ENCODE measurements around the gene CA11. TPM values are rescaled to one million over a fixed set of nuclear protein-coding genes. Genes with fewer than 3 reads are reported as not detected.

Gene CA11
- total and polyA plus RNA-seq, 9 of the 15 experiments (the other 6 are each of a cell fraction or from before 2014, with no cell fraction given) = 2.9 to 19.9 (median 8.3) TPM

- TF ChIP-seq RERE (CRISPR knock-in tag; IDR thresholded peaks at IDR 0.05; ENCODE audit: borderline replicate concordance) = no peak
- TF ChIP-seq ASH1L (IDR thresholded peaks at IDR 0.05; ENCODE audit: borderline replicate concordance, low read depth, partially characterized antibody) = no peak
- no peak for TF ChIP-seq DACH1 (IDR thresholded peaks at IDR 0.05; ENCODE audit: partially characterized antibody)
- no peak for TF ChIP-seq FOXA1 (IDR thresholded peaks at IDR 0.05; ENCODE audit: borderline replicate concordance)
- TF ChIP-seq ZBTB33 (CRISPR knock-in tag; IDR thresholded peaks at IDR 0.05) = 0 out of 2 replicates have a peak, but pooled peaks have one; percentile 12
- TF ChIP-seq HDAC8 (tag; IDR thresholded peaks at IDR 0.05) = no peak
- no peak for TF ChIP-seq E4F1 (CRISPR knock-in tag; IDR thresholded peaks at IDR 0.05; ENCODE audit: borderline replicate concordance)
- TF ChIP-seq XRCC5 (IDR thresholded peaks at IDR 0.05; ENCODE audit: low read depth, low read length) = no peak
- no peak for TF ChIP-seq PKNOX1 (IDR thresholded peaks at IDR 0.05)
- TF ChIP-seq ERF (CRISPR knock-in tag; IDR thresholded peaks at IDR 0.05) = no peak
- no peak for TF ChIP-seq ZNF354B (CRISPR knock-in tag; IDR thresholded peaks at IDR 0.05)
- TF ChIP-seq RBFOX2 (IDR thresholded peaks at IDR 0.05; ENCODE audit: low read depth, low read length) = no peak
- TF ChIP-seq TSC22D4 (tag; IDR thresholded peaks at IDR 0.05) = no peak
- TF ChIP-seq GATAD2A (IDR thresholded peaks at IDR 0.05) = no peak
- TF ChIP-seq HNRNPLL (IDR thresholded peaks at IDR 0.05; ENCODE audit: low read depth, low read length, poor library complexity, severe bottlenecking) = no peak
- no peak for TF ChIP-seq IRF1 (CRISPR knock-in tag; IDR thresholded peaks at IDR 0.05; ENCODE audit: borderline replicate concordance)
- no peak for TF ChIP-seq ETV1 (tag; conservative IDR thresholded peaks at IDR 0.05; ENCODE audit: low read depth)
These were observed 35.1 kb upstream of the CA11 start (continued) for GRCh38 chr19:48681127-48681470.

Measured in K562 (cell line).